ENCODE data around the gene CHKB. TPM values are rescaled to one million over a fixed set of nuclear protein-coding genes. Genes with fewer than 3 reads are reported as not detected.

CHKB gene
- total and polyA plus RNA-seq, 2 of the 8 experiments (the other 6 are each of a cell fraction or from before 2014, with no cell fraction given) = 27.9 to 42.2 TPM

GRCh38 chr22:50620593-50621355 is 38.1 kb upstream of the CHKB start:
- no peak for FAIRE-seq
- Histone ChIP-seq H3K9me3 (ENCODE audit: insufficient read depth in 2 of 2, low read depth in 1 of 2, low read length in 1 of 2) (no peaks in the 10 kb centered on the region), H2BK20ac (ENCODE audit: low read length) (no peak overlapping the region), H2BK120ac (replicated peaks; ENCODE audit: low read depth, low read length) (no peak overlapping the region), H3K79me1 (ENCODE audit: low read depth, low read length) (no peaks in the 10 kb centered on the region), H3K4me3 (ENCODE audit: extremely low read depth in 1 of 4, insufficient read depth in 2 of 4, low read depth in 3 of 4, low read length in 4 of 4) (peak overlapping the region in 1 of 4 experiments; percentile 42; a peak in 2 of 8 replicates), H4K5ac (ENCODE audit: insufficient read length, low read depth, low read length) (no peak overlapping the region), H3K56ac (replicated peaks; ENCODE audit: insufficient read length, low read depth, low read length) (no peak overlapping the region), H3K27me3 (replicated peaks in 1 of 4; ENCODE audit: control insufficient read depth in 3 of 4, extremely low read depth in 1 of 4, insufficient read depth in 3 of 4, low read length in 3 of 4) (peaks cover 0 to 3% (median 0%) of the 10 kb centered on the region in 4 experiments; a peak in 3 of 7 replicates), H3K18ac (ENCODE audit: extremely low read depth, low read length) (peak overlapping the region; percentile 4; the same call in 1 of the 2 replicates), H3K23ac (ENCODE audit: insufficient read length) (no peak overlapping the region), H3K27ac (ENCODE audit: low read depth, low read length) (no peak overlapping the region), H3K14ac (ENCODE audit: insufficient read length) (no peak overlapping the region), H3K4ac (replicated peaks; ENCODE audit: insufficient read length, low read depth, low read length) (no peak overlapping the region), H3K4me2 (ENCODE audit: insufficient read depth in 1 of 2, low read depth in 2 of 2, low read length in 2 of 2) (peak overlapping the region; percentile 48 to 51), H3K36me3 (ENCODE audit: control insufficient read depth in 2 of 4, insufficient read depth in 4 of 4, low read length in 3 of 4) (no peaks in the 10 kb centered on the region), H3K23me2 (ENCODE audit: low read depth, low read length) (peaks cover 2% of the 10 kb centered on the region; the same call in 1 of the 2 replicates), H4K20me1 (replicated peaks in 1 of 2; ENCODE audit: control insufficient read depth in 1 of 2, insufficient read depth in 2 of 2, low read length in 2 of 2) (peaks cover 0 to 4% of the 10 kb centered on the region in 2 experiments), H2BK15ac (ENCODE audit: low read length) (peak overlapping the region; percentile 37; the same call in 1 of the 2 replicates), H3K4me1 (replicated peaks in 1 of 4; ENCODE audit: control insufficient read depth in 3 of 4, insufficient read depth in 4 of 4, low read length in 3 of 4) (peaks cover 0 to 10% (median 7%) of the 10 kb centered on the region in 4 experiments; a peak in 6 of 7 replicates), H2BK12ac (ENCODE audit: low read depth, low read length) (peak overlapping the region; percentile 56; the same call in 1 of the 2 replicates), H2AFZ (ENCODE audit: low read length) (peak overlapping the region; percentile 43; the same call in 1 of the 2 replicates), H4K91ac (replicated peaks; ENCODE audit: insufficient read length, low read length) (peak overlapping the region; percentile 7), H3K9ac (replicated peaks in 1 of 4; ENCODE audit: extremely low read depth in 1 of 4, low read depth in 3 of 4, low read length in 3 of 4) (no peak overlapping the region), H2BK5ac (ENCODE audit: low read depth, low read length) (no peak overlapping the region), H4K8ac (ENCODE audit: extremely low read depth, insufficient read depth, low read length) (no peak overlapping the region), H2AK5ac (ENCODE audit: low read depth, low read length) (no peak overlapping the region), H3K79me2 (ENCODE audit: control insufficient read depth in 1 of 2, insufficient read depth in 2 of 2, low read length in 2 of 2) (no peaks in the 10 kb centered on the region)
- POLR2A ChIA-PET (ENCODE audit: partially characterized antibody) = interaction anchor here (0.7 to 1.3 kb wide), 2 partner anchors 21 to 147 kb away, joined by 3 read pairs; no protein-coding TSS in a partner anchor
- DNase-seq (ENCODE audit: low read depth in 1 of 2, low spot score in 2 of 2) = no peak
- CTCF ChIA-PET (ENCODE audit: partially characterized antibody) = interaction anchor here (0.6 to 15.7 kb wide), 42 partner anchors 8 to 450 kb away, joined by 3 to 281 read pairs (median 4); partner anchors contain the start of genes CPT1B, MIOX, SCO2 and SYCE3
- 61% methylated on average over 24 of the region's 25 CpGs; no CpG with 5 or more reads in 1 of the 2 experiments for WGBS, 2 experiments (ENCODE audit: extremely low coverage in 1 of 2, insufficient coverage in 1 of 2, insufficient read length in 1 of 2, insufficient replicate concordance in 2 of 2, low coverage in 1 of 2, low lambda C conversion rate in 2 of 2, missing lambda C conversion rate in 1 of 2)
- TF ChIP-seq TCF12 (IDR thresholded peaks at IDR 0.05; ENCODE audit: low read depth, low read length) (no peak), RFX5 (IDR thresholded peaks at IDR 0.05; ENCODE audit: borderline replicate concordance, low read depth, low read length) (no peak), EGR1 (IDR thresholded peaks at IDR 0.05; ENCODE audit: borderline replicate concordance, low read depth, low read length) (no peak)
